Measurements from ENCODE around the gene HMCES. TPM values are rescaled to one million over a fixed set of nuclear protein-coding genes. Genes with fewer than 3 reads are reported as not detected.
"Not testable (repeated sequence)": the region's sequence is repeated elsewhere in the genome, so short reads cannot be mapped to it uniquely, and the experiment has no call there.

Gene HMCES
- total and polyA plus RNA-seq, 12 donors = 24.1 to 56.1 (median 43.2) TPM

GRCh38 chr3:129329858-129330257 lies 51.2 kb downstream of the HMCES start:
- ATAC-seq = no peak
- 94 to 95% methylated on average over 6 of the region's 6 CpGs for WGBS, 2 donors
- H3K27ac ChIP-seq = no peak overlapping the region
- DNase-seq = no peak
- peaks cover 0 to 2% (median 0%) of the 10 kb centered on the region in 9 donors for H3K36me3 ChIP-seq
- H3K4me1 ChIP-seq = no peaks in the 10 kb centered on the region
- H3K9me3 ChIP-seq = no peaks in the 10 kb centered on the region
- H3K4me3 ChIP-seq = no peak overlapping the region
- TF ChIP-seq CTCF (IDR thresholded peaks at IDR 0.05) = no peak
- H3K27me3 ChIP-seq = no peaks in the 10 kb centered on the region
- intact Hi-C loops (cut with DNase I) = no loop called here

DNA sequence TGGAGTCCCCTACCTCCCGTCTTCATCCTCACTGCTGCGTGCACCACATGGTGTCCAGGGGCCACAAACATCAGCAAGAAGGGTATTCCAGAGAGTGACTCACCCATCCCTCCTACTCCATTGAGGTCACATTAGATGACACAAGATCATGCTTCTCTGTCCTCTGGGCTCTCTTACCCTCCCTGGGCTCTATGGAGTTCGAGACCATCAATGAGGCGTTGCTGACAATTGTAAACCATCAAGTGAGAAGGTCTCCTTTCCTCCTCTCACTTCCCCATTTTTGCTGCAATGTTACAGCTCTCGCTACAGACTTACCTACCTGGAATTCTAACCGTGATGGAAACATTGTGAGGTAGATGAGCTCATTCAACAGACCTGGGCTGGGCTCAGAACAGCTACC lies 51.7 kb downstream of the HMCES start:
- H3K27me3 ChIP-seq = no peaks in the 10 kb centered on the region
- 91 to 93% methylated on average over 6 of the region's 6 CpGs for WGBS, 2 donors
- DNase-seq (no peak), ATAC-seq (no peak)
- H3K9me3 ChIP-seq = no peaks in the 10 kb centered on the region
- no peak overlapping the region for H3K4me3 ChIP-seq
- no peaks in the 10 kb centered on the region for H3K4me1 ChIP-seq
- TF ChIP-seq CTCF (IDR thresholded peaks at IDR 0.05) = no peak
- no peak overlapping the region for H3K27ac ChIP-seq
- H3K36me3 ChIP-seq = no peaks in the 10 kb centered on the region
- intact Hi-C loops (cut with DNase I) = no loop called here

DNA sequence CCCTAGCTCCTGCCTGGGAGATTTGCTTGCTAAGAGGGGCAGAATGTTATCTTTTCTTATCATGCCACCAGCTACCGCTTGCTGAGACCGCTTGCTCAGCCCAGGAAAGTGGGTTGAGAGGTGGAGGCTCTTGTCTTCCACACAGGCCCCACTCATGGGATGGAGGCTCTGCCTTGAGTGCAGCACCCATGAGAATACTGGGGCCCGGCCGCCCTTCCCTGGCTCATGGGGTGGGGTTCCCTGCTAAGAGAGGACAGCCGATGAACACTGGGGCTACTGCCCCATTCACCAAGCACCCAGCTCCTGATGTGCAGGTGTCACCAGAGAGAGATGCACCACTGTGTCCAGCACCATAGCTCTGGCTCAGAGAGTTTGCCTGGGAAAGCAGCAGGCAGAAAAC lies 55.2 kb downstream of the HMCES start:
- DNase-seq (no peak), ATAC-seq (no peak)
- intact Hi-C loops (cut with DNase I) = no loop called here
- Histone ChIP-seq H3K4me3 (no peak overlapping the region), H3K27ac (no peak overlapping the region), H3K9me3 (no peaks in the 10 kb centered on the region), H3K27me3 (no peaks in the 10 kb centered on the region), H3K4me1 (no peaks in the 10 kb centered on the region), H3K36me3 (no peaks in the 10 kb centered on the region)
- no peak for TF ChIP-seq CTCF (IDR thresholded peaks at IDR 0.05)
- 89 to 93% methylated on average over 5 of the region's 5 CpGs for WGBS, 2 donors

DNA sequence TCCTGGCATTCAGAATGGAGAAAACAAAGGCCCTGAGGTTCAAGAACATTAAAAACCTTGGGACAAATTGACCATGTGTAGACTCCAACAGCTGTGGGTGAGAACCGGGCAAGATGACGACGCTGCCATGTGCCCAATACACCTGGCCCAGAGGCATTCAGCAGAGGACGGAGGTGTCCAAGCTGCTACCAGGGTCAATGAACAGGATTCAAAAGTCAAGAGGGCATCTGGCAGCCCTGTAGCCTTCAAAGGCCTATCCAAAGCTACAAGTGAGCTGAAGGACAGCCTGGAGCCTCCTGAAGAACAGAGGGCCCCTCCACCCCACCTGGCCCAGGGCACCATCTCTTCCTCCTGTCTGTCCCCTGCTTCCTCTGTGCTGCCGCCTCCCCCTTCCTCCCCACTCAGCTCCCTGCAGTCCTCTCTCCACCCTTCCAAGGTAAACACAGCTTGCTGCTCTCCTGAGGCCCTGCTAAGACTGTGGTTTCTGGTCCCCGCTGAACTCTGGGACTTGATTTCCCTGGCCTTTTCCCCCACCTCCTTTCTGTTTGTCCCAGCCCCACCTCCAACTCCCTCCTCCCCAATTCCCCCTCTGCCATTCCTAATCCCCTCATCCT lies 57.5 kb downstream of the HMCES start:
- Histone ChIP-seq H3K9me3 (no peaks in the 10 kb centered on the region), H3K27ac (no peak overlapping the region), H3K27me3 (no peaks in the 10 kb centered on the region), H3K4me3 (no peak overlapping the region), H3K36me3 (no peaks in the 10 kb centered on the region), H3K4me1 (no peaks in the 10 kb centered on the region)
- no peak for DNase-seq
- peak in 1 of 8 donors; percentile 9 for ATAC-seq
- intact Hi-C loops (cut with DNase I) = no loop called here
- TF ChIP-seq CTCF (IDR thresholded peaks at IDR 0.05) = no peak
- WGBS, 2 donors = 84 to 91% methylated on average over 5 to 6 of the region's 6 CpGs

GRCh38 chr3:129337719-129338118 lies 59.0 kb downstream of the HMCES start:
- H3K9me3 ChIP-seq; DNase-seq; H3K27me3 ChIP-seq; H3K4me3 ChIP-seq; H3K27ac ChIP-seq; H3K36me3 ChIP-seq; ATAC-seq; intact Hi-C loops (cut with DNase I); H3K4me1 ChIP-seq: not testable (repeated sequence)
- WGBS, 2 donors = 90 to 91% methylated on average over 4 of the region's 4 CpGs

DNA sequence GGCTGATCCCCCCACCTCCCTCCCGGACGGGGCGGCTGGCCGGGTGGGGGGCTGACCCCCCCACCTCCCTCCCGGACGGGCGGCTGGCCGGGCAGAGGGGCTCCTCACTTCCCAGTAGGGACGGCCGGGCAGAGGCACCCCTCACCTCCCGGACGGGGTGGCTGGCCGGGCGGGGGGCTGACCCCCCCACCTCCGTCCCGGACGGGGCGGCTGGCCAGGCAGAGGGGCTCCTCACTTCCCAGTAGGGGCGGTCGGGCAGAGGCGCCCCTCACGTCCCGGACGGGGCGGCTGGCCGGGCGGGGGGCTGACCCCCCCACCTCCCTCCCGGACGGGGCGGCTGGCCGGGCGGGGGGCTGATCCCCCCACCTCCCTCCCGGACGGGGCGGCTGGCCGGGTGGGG lies 60.5 kb downstream of the HMCES start:
- H3K4me3 ChIP-seq; intact Hi-C loops (cut with DNase I); H3K27me3 ChIP-seq; DNase-seq; H3K36me3 ChIP-seq; ATAC-seq; H3K27ac ChIP-seq; H3K4me1 ChIP-seq; H3K9me3 ChIP-seq: not testable (repeated sequence)
- WGBS, 2 donors = 94 to 99% methylated on average over 11 to 21 of the region's 36 CpGs

DNA sequence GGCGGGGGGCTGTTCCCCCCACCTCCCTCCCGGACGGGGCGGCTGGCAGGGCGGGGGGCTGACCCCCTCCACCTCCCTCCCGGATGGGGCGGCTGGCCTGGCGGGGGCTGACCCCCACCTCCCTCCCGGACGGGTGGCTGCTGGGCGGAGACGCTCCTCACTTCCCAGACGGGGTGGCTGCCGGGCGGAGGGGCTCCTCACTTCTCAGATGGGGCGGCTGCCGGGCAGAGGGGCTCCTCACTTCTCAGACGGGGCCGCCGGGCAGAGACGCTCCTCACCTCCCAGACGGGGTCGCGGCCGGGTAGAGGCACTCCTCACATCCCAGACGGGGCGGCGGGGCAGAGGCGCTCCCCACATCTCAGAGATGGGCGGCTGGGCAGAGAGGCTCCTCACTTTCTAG lies 61.2 kb downstream of the HMCES start:
- H3K27me3 ChIP-seq = peaks cover 0 to 11% (median 0%) of the 10 kb centered on the region in 7 donors
- intact Hi-C loops (cut with DNase I) = loop anchor here in 1 of 10 donors (5.0 kb wide), 1 partner anchor 487 kb away; no protein-coding TSS in a partner anchor
- H3K36me3 ChIP-seq, ATAC-seq, DNase-seq, H3K27ac ChIP-seq, H3K9me3 ChIP-seq, H3K4me3 ChIP-seq: not testable (repeated sequence)
- peaks cover 0 to 16% (median 11%) of the 10 kb centered on the region in 9 donors for H3K4me1 ChIP-seq
- WGBS, 2 donors = 96 to 99% methylated on average over 16 of the region's 30 CpGs
